Gastrocnemius medialis (tissue), 4 donors: ENCODE data around the gene PTGES2. TPM values are rescaled to one million over a fixed set of nuclear protein-coding genes. Genes with fewer than 3 reads are reported as not detected.
"Not testable (repeated sequence)": the region's sequence is repeated elsewhere in the genome, so short reads cannot be mapped to it uniquely, and the experiment has no call there.

Source experiments
- ATAC-seq, 2 donors: fragments of 150-250 bp; one replicate each; pipeline ENCODE4 v1.9.1; 2016
- DNase-seq, 2 donors: peaks; one replicate each; pipeline ENCODE4 v3.0.0-alpha.2; 2019
- H3K27ac ChIP-seq, 4 donors: fragments of 200-600 bp; sonication (generic); 1 replicate in 1 of 4; 2 replicates in 3 of 4; pipeline ENCODE4 v1.5.1; 2016 to 2018; ENCODE audit warnings: mild to moderate bottlenecking in 2 of 4, moderate library complexity in 1 of 4
- H3K27me3 ChIP-seq, 3 donors: fragments of 200-600 bp; sonication (generic) in 2 of 3; 1 replicate in 1 of 3; 2 replicates in 2 of 3; pipeline versions ENCODE4 v1.5.1 to v1.6.0; 2016 to 2019; ENCODE audit warnings: mild to moderate bottlenecking in 1 of 3, moderate library complexity in 1 of 3
- H3K36me3 ChIP-seq, 2 donors: fragments of 200-600 bp; sonication (generic) in 1 of 2; one replicate each; pipeline ENCODE4 v1.5.1; 2017 to 2018
- H3K4me1 ChIP-seq, 2 donors: fragments of 200-600 bp; sonication (generic) in 1 of 2; one replicate each; pipeline ENCODE4 v1.5.1; 2016 to 2017; ENCODE audit warnings: mild to moderate bottlenecking in 2 of 2
- H3K4me3 ChIP-seq, 4 donors: fragments of 200-600 bp; sonication (generic) in 3 of 4; 1 replicate in 1 of 4; 2 replicates in 3 of 4; pipeline ENCODE4 v1.5.1; 2016 to 2019; ENCODE audit warnings: mild to moderate bottlenecking in 2 of 4
- H3K9me3 ChIP-seq, 3 donors: fragments of 200-600 bp; sonication (generic) in 2 of 3; 1 replicate in 1 of 3; 2 replicates in 2 of 3; pipeline ENCODE4 v1.5.1; 2016 to 2019
- CTCF ChIP-seq, 5 experiments: fragments of 450-650 bp in 3 of 5; fragments of 200-600 bp in 2 of 5; sonication (generic) in 2 of 5; IDR thresholded peaks in 4 of 5; conservative IDR thresholded peaks in 1 of 5; 1 replicate in 4 of 5; 2 replicates in 1 of 5; pipeline ENCODE4 v1.5.1; 2016 to 2019; ENCODE audit warnings: antibody characterized with exemption in 5 of 5, mild to moderate bottlenecking in 3 of 5, moderate library complexity in 3 of 5
- POLR2A ChIP-seq, 2 donors: fragments of 450-650 bp; IDR thresholded peaks; one replicate each; pipeline ENCODE4 v1.6.1; 2017; ENCODE audit warnings: antibody characterized with exemption in 2 of 2, mild to moderate bottlenecking in 2 of 2, moderate library complexity in 2 of 2
- in situ Hi-C, 4 donors: fragments of 200-750 bp; cut with MboI; loops; one replicate each; pipeline versions ENCODE4 v1.15.0 to v1.8.0; 2017; ENCODE audit warnings: low sequenced_read_pairs in 4 of 4
- intact Hi-C: fragments of 100-400 bp; cut with DNase I; formaldehyde crosslinking; loops from one replicate; pipeline ENCODE4 v1.15.1; 2023; ENCODE audit warnings: low total_unique reads
- total RNA-seq, 4 donors: library from RNA; depleted of rRNA; stranded (reverse); fragments of >200 nt; gene quantifications; one replicate each; pipeline versions ENCODE4 v1.1.0 to v1.2.3, GENCODE V29; 2016

PTGES2 gene
- total RNA-seq, 4 donors from 2014 or later, result 95.2 to 266 (median 155) TPM

GRCh38 chr9:128077847-128078503, 49.6 kb downstream of the PTGES2 start:
- Histone ChIP-seq H3K9me3 (no peaks in the 10 kb centered on the region), H3K27ac (peak overlapping the region; percentile 75 to 84 (median 82)), H3K4me3 (peak overlapping the region in 1 of 4 donors; percentile 6), H3K27me3 (no peaks in the 10 kb centered on the region), H3K36me3 (no peaks in the 10 kb centered on the region), H3K4me1 (peaks cover 36 to 55% of the 10 kb centered on the region in 2 donors)
- ATAC-seq, result peak in 1 of 2 donors; percentile 18
- no peak for DNase-seq
- intact Hi-C loops, result loop anchor here (5.0 kb wide), 1 partner anchor 1266 kb away; no protein-coding TSS in a partner anchor
- in situ Hi-C loops, result no loop called here
- TF ChIP-seq POLR2A (IDR thresholded peaks at IDR 0.05) (no peak), CTCF (IDR thresholded peaks at IDR 0.05 in 4 of 5, conservative IDR thresholded peaks at IDR 0.05 in 1 of 5) (no peak)

- DNase-seq (no peak), ATAC-seq (peak in 1 of 2 donors; percentile 5)
- intact Hi-C loops, result no loop called here
- Histone ChIP-seq H3K4me1 (peaks cover 37 to 51% of the 10 kb centered on the region in 2 donors), H3K4me3 (no peak overlapping the region), H3K27ac (peak overlapping the region; percentile 71 to 78 (median 74)), H3K27me3 (no peaks in the 10 kb centered on the region), H3K9me3 (no peaks in the 10 kb centered on the region), H3K36me3 (no peaks in the 10 kb centered on the region)
- in situ Hi-C loops, result no loop called here
- no peak for TF ChIP-seq POLR2A (IDR thresholded peaks at IDR 0.05)
- no peak for TF ChIP-seq CTCF (IDR thresholded peaks at IDR 0.05 in 4 of 5, conservative IDR thresholded peaks at IDR 0.05 in 1 of 5)
These were observed 54.2 kb downstream of the PTGES2 start for GRCh38 chr9:128073253-128073886.

GRCh38 chr9:128072144-128073021, 55.1 kb downstream of the PTGES2 start:
- DNase-seq (peak in 1 of 2 donors; percentile 67), ATAC-seq (no peak)
- no peaks in the 10 kb centered on the region for H3K27me3 ChIP-seq
- H3K4me1 ChIP-seq, result peaks cover 28 to 43% of the 10 kb centered on the region in 2 donors
- no peak overlapping the region for H3K4me3 ChIP-seq
- intact Hi-C loops (no loop called here), in situ Hi-C loops (no loop called here)
- peak overlapping the region; percentile 71 to 78 (median 74) for H3K27ac ChIP-seq
- TF ChIP-seq POLR2A (IDR thresholded peaks at IDR 0.05), result no peak
- no peak for TF ChIP-seq CTCF (IDR thresholded peaks at IDR 0.05 in 4 of 5, conservative IDR thresholded peaks at IDR 0.05 in 1 of 5)
- no peaks in the 10 kb centered on the region for H3K9me3 ChIP-seq
- H3K36me3 ChIP-seq, result no peaks in the 10 kb centered on the region

- peaks cover 31 to 50% of the 10 kb centered on the region in 2 donors for H3K4me1 ChIP-seq
- H3K4me3 ChIP-seq, ATAC-seq, in situ Hi-C loops, H3K9me3 ChIP-seq, intact Hi-C loops, H3K36me3 ChIP-seq, DNase-seq, H3K27me3 ChIP-seq: not testable (repeated sequence)
- peak overlapping the region; percentile 71 to 78 (median 74) for H3K27ac ChIP-seq
These were observed 56.1 kb downstream of the PTGES2 start for GRCh38 chr9:128071475-128071874.
